ENCODE results near the gene HHAT. TPM values are rescaled to one million over a fixed set of nuclear protein-coding genes. Genes with fewer than 3 reads are reported as not detected.

Gene HHAT
- total RNA-seq, 1 donor from 2014 or later = 1.0 TPM

DNA sequence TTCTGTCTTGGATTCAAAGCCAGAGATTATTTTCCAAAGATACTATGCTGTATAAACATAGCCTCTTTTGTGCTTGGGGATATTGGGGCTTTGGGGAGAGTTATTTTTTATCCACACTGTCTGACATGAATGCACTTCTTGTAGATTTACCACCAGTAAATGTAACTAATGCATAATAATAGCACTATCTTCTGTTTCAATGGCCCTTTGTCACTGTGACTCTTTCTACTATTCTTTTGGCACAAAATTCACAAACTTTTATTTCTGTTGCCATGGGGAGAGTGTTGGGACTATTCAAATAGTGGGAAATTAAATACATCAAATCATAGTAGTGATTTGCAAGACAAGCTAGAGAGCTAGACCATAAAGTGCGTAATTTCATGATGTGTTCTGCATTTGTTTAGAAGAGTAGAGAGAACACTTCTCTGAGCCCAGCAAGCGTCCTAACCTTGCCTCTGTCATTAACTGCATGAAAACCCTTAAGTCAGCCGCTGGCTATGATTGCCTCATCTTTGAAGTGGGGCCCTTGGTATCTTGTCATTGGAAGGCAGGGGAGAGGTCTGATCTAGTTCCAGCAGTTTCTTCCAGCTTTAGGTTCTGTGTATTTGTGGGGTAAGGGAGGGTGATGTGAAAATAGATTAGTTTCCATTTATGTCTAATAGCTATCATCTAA is 154.4 kb downstream of the HHAT start:
- no peak for DNase-seq (ENCODE audit: low read depth in 2 of 2)

- DNase-seq (ENCODE audit: low read depth in 2 of 2) = no peak
Measured at GRCh38 chr1:210483821-210484220, 155.1 kb downstream of the HHAT start.

DNA sequence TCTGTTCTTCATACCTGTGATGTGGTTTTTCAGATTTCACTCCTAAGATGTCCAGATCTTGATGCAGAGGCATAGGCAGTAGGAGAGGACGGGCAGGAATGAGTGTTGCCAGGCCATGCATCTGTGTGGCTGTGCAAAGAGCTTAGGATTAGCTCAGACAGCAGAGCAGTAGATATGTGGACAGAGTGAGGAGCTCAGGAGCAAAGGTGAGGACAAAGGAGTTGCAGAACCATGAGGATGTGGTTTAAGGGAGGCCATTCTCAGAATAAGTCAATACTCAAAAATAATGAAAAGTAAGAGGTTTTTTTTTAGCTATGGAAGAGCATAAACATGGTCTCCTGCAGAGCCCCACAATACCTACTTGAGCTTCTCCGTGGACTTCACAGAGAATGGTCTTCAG is 158.3 kb downstream of the HHAT start:
- DNase-seq (ENCODE audit: low read depth in 2 of 2) = no peak

- no peak for DNase-seq (ENCODE audit: low read depth in 2 of 2)
Measured at GRCh38 chr1:210489491-210489890, 160.8 kb downstream of the HHAT start.

GRCh38 chr1:210490781-210491180 is 162.1 kb downstream of the HHAT start:
- no peak for DNase-seq (ENCODE audit: low read depth in 2 of 2)

DNA sequence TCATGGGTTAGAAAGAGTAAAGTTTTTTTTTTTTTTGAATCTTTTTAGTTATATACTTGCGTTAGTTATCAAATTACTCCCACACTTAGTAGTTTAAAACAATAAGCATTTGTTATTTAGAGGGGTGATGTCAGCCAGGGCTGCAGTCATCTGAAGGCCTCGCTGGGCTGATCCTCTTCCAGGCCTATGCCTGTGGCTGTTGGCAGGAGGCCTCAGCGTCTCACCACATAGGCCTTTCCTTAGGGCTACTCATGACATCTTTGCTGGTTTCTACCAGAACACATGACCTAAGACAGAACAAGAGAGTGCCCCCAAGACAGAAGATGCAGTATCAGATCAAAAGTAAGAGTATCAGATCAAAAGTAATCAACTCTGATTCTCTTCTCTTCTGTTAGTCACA is 167.4 kb downstream of the HHAT start:
- DNase-seq (ENCODE audit: low read depth in 2 of 2) = no peak

DNA sequence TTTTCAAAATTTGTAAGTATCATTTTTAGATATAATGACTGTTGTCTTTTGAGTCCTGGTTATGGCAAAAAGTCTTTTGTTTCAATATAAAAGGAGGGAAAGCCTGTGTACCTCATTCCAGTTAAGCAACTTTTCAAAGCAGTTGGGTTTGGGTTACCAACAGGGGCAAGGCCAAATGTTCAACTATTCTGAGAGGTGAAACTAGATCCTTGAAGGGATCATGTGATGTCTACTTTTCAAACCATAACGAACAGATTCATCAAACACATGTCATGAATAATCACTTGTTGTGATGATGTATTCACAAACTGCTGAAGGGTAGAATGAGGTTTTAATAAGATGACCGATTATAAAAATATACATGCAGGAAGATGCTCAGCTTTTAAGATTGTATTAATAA is 171.3 kb downstream of the HHAT start:
- no peak for DNase-seq (ENCODE audit: low read depth in 2 of 2)

GRCh38 chr1:210500831-210501230 is 172.1 kb downstream of the HHAT start:
- DNase-seq (ENCODE audit: low read depth in 2 of 2) = no peak

GRCh38 chr1:210504286-210504685 is 175.6 kb downstream of the HHAT start:
- no peak for DNase-seq (ENCODE audit: low read depth in 2 of 2)

DNA sequence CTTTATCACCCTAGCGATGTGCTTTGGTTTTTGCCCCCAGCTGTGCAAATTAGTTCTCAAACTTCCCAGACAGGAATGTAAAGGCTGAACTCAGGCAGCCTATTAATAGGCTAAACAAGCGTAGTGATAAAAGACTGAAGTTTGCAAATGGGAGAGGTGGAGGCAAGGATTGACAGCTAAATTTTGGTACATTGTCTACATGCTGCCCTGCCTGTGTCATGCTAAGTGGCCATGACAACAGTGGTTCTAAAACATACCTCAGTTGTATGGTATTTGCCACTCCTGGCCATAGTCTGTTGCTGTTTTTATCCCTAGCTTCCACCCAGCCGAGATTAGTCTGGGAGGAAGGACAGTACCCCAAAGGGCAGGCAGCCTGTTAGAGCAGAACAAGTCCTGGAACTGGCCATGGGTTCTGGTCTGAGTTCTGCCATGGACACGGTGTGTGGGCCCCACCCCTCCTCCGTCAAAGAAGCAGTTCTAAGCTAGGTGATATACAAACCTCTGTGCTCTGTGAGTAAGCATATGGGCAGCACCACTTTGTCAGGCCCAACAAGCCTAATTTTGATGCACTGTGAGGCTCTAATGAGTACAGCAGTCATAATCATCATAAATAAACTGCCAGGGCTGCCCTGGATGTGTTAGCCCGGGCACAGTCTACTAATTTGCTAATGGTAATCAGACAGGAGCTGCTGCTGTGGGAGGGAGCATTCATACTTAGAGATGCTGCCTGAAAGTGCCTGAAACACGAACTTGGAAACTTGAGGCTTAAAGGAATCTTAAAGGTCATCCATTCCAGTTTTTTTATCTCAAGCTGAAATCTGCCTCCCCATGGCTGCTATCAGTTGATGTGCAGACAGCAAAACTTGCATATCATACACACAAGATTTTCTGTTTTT is 177.1 kb downstream of the HHAT start:
- no peak for DNase-seq (ENCODE audit: low read depth in 2 of 2)

DNA sequence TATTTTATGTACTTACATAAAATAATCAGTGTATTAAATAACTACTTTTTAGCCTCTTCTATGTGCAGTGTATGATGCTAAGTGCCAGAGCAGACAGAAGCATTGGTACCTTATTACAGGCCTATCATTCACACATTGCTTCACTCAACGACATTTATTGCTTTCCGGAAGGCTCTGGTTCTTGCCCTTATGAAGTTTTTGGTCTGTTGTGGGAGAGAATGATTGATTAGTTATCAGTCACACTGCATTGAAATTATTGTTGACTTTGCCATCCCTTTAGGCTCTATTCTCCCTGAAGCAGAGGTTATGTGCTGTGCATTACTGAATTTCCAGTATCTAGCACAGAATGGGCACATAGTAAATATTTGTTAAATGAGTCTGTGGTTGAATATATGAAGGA is 178.0 kb downstream of the HHAT start:
- no peak for DNase-seq (ENCODE audit: low read depth in 2 of 2)

DNA sequence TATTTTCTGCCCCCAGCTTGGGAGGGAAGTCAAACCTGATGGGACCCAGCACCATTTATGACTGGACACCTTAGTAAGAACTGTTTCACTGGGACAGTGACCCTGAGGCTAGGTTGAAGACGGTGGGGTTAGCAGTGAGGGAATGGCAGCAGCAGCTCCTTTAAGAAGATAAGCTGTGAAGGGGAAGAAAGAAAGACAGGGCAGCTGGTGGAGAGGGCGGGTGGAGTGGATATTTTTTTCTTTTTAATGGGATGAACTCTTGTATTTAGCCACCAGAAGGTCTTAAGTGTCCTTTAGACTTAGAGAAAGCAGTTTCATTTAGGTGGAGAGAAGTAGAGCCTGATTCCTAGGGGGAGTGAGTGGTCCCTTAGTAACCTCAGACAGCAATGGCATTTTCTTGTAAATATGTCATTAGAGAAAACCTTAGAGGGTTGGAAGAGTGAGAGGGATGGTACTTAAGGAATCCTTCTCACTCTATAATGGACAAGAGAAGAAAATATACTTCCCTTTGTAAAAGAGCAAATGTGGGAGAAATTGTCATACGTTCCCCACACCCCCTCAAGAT is 187.5 kb downstream of the HHAT start:
- DNase-seq (ENCODE audit: low read depth in 2 of 2) = no peak

- no peak for DNase-seq (ENCODE audit: low read depth in 2 of 2)
Measured at GRCh38 chr1:210516697-210517459, 188.2 kb downstream of the HHAT start.

DNA sequence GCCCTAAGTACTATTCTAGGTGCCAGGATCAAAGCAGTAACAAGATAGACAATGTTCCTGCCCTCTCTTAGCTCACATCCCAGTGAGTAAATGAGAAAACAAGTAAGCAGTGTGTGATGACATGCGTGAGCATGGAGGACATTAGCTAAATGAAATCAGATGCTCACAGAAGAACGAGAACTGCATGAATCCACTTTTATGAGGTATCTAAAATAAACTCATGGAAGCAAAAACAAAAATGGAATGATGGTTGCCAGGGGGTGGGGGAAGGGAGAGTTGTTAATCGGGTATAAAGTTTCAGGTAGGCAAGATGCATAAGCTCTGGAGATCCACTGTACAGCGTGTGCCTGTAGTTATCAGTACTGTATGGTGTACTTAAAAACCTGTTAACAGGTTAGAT is 195.1 kb downstream of the HHAT start:
- no peak for DNase-seq (ENCODE audit: low read depth in 2 of 2)

DNA sequence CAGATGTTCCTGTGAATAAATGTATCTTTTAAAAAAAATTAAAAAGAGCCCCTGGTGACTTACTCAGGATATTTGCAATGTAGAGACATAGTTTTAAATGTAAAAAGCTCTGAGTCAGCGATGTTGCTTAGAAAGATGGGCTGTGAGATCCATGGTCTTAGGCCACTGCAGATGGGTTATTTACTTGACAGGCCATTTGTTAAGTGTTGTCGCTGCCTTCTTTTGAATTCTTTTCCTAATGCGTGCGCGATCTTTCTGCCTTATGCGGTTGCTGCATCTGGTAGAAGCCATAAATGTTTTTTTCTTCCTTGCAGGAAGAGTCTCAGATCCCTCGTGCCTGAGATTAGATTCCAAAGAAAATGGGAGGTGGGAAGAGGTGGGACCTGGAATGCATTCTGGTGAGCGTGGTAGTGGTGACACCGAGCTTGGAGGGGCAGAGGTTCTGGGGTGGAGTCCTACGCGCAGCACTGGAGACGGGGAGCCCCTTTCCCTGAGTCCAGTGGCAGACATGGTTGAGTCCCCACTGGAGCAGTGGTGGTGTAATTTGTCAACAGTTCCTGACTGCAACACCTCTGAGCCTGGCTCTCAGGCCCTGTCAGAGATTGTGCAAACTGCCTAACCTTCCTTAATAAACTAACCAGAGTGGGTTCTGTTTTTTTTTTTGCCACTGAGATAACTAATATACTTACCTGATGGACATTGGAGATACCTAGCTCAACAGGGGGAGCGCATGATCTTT is 197.2 kb downstream of the HHAT start:
- no peak for DNase-seq (ENCODE audit: low read depth in 2 of 2)

- DNase-seq (ENCODE audit: low read depth in 2 of 2) = no peak
Measured at GRCh38 chr1:210527091-210527490, 198.4 kb downstream of the HHAT start.

- DNase-seq (ENCODE audit: low read depth in 2 of 2) = no peak
Measured at GRCh38 chr1:210531475-210532222, 202.9 kb downstream of the HHAT start.

- DNase-seq (ENCODE audit: low read depth in 2 of 2) = no peak
Measured at GRCh38 chr1:210532223-210532598, 203.5 kb downstream of the HHAT start.

GRCh38 chr1:210535761-210536160 is 207.1 kb downstream of the HHAT start:
- no peak for DNase-seq (ENCODE audit: low read depth in 2 of 2)

- no peak for DNase-seq (ENCODE audit: low read depth in 2 of 2)
Measured at GRCh38 chr1:210536254-210536961, 207.7 kb downstream of the HHAT start.

Measured in dermis microvascular lymphatic vessel endothelial cell (primary cell).